ENCODE measurements around the gene SGPL1. TPM values are rescaled to one million over a fixed set of nuclear protein-coding genes. Genes with fewer than 3 reads are reported as not detected.

SGPL1 gene
- polyA plus RNA-seq, 3 donors, result 54.3 to 74.2 (median 70.8) TPM

DNA sequence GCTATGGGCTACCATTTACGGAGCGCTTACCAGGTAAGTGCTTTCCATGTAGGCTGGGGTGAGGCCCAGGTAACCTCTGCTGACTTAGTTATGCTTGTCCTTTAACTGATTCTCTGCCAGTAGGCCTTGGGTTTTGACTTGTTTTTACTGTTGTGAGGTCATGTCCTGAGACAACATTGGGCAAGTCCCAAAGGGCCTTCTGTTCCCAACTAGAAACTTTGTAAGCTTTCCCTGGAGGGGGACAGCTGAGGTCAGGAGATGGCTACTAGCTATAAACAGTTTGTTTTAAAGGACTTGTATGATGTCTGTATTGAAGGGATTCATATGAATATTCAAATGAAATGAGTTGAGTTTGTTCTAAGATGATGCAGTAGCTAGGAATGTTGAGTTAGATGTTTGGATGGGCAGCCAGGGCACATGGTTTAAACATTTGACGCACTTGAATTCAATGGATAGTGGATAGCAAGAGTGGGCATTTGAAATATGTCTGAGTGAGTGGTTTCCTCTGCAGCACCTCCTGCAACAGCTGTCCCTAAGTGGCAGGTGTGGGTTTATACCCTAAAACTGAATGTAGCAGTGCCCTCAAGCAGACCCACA is 10.0 kb upstream of the SGPL1 start:
- no peak for DNase-seq

DNA sequence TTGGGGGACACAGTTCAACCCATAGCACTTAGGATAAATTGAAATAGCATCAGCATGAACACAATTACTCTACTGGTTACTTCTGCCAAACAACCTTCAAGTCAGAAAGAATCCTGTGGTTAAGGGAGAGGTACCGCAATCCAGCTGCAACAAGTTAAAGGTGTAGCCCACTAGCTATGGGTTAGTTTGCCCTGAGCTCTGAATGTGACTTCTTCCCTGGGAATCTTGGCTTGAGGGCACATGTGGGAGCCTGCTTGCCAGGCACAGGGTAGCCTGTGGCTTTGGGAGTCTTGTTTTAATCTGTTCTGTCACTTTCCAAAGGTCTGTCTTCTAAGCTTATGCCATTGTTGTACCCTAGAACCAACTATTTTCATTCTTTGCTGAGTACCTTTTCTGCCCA is 8.9 kb upstream of the SGPL1 start:
- no peak for DNase-seq

DNA sequence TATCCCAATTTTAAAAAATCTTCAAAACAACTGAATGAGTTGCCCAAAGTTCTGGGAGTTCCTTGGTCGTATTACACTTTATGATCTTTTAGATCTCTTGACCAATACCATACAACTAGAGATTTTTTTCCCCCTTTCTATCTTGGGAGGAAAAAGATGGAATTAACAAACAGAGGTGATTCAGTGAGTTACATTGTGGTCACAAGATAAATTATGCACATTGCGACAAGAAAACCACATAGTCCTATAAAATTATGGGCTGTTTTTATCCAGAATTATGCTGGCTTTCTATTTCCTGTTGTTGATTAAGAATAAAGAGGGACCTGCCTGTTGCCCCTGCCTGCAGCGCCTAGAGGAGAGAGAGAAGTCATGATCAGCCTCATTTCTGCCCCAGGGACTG is 8.2 kb upstream of the SGPL1 start:
- no peak for DNase-seq

DNA sequence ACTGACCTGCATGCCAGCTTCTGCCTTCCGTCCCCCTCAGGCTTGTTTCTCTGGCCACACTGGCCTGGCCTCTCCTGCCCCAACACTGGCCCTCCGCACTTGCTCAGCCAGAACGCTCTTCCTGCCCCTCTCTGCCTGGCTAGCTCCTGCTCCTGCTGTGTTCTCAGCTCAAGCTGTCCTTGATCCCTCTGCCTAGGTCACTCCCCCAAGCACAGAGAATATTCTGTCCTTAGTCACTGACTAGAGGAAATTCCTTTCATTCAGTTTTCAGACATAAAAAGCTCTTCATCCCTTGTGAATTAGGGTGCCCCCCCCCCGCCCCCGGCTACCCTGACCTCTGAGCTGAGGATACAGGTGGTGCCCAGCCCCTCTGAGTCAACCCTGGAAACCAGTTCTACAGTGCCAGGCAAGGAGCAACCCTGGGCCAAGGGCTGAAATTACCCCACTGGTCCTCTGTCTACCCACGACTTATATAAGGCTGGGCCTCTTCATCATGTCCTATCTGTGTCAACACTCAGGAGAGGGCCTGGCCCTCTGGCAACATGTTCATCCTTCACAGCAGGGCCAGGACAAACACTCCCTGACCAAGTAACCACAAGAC is 6.6 kb upstream of the SGPL1 start:
- DNase-seq, result no peak

DNA sequence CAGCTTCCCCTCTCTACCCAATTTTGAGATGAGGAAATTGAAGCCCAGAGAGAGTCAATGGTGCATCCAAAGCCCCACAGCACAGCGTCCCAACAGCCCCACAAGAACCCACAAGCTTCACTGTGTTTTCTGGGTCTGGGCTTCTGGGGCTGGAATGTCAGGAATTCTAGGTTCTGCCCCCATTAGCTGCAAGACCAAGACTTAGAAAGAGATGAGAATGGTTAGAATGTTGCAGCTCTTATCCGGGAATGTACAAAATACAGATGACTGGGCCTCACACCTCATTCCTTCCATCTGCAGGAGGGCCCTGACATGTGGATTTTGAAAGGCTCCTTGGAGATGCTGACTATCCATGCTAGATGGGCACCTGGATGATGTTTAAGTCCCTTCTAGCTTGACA is 6.0 kb upstream of the SGPL1 start:
- no peak for DNase-seq

DNA sequence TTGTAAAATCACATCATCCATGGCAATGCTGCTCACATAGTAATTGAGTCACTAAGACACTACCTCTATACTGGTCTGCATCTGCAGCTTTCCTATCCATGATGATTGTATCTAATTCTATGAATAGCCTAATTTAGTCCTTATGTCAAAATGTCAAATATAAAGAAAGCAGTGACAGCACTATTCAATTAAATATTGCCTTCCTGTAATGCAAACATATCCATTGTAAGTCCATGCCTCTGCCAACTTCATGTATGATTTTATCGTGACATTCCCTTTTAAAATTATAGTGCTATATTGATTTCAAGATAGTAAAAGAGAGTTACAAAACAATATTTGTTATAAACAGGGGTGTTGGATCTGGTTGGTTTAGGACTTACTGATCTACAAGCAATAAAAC is 4.8 kb upstream of the SGPL1 start:
- DNase-seq, result no peak

DNA sequence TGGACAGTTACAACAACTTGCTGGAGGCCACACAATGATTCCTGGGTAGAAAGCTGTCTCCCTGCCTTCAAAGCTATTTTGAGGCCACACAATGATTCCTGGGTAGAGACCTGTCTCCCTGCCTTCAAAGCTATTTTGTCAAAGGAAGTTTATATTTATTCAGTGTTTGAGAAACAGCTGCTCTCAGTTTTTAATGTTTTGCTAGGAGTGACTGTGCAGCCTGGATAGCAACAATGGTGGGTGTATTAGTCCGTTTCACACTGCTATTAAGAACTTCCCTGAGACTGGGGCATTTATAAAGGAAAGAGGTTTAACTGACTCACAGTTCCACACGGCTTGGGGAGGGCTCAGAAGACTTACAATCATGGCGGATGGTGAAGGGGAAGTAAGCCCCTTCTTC is 3.9 kb upstream of the SGPL1 start:
- no peak for DNase-seq

DNA sequence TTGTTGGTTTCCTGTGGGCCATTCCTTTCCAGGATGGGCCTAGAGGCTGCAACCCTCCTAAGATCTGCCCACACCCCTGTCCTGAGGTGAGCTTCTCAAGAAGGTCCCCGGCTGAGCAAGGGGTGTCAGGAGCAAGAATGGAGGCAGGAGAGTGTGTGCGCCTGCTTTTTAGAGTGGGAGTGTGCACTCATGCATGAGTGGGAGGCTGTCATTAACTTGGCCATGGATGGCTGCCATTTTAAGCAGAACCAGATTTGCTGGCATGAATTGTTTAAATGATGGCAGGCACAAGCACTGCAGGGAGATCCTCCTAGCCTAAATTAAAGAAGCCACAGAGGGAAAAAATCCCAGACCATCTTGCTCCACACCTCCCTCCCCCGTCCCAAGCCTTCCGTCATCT is 2.9 kb upstream of the SGPL1 start:
- DNase-seq, result no peak

DNA sequence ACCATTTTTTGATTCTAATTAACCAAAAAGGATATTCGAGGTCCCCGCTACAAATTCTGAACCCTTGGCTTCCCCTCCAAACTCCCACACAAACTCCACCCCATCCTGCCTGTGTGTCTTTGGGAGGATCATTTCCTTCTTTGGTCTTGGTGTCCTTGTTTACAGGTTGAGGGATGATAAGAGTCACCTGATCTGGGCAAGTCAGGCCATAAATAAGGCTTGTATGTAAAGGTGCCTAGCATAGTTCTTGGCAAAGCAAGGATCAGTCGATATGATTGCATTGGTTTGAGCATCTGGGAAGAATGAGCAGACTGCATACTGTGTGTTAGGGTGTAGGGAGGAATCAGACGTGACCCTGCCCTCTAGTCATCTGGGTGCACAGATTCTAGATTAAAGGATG is 1.6 kb upstream of the SGPL1 start:
- DNase-seq, result no peak

DNA sequence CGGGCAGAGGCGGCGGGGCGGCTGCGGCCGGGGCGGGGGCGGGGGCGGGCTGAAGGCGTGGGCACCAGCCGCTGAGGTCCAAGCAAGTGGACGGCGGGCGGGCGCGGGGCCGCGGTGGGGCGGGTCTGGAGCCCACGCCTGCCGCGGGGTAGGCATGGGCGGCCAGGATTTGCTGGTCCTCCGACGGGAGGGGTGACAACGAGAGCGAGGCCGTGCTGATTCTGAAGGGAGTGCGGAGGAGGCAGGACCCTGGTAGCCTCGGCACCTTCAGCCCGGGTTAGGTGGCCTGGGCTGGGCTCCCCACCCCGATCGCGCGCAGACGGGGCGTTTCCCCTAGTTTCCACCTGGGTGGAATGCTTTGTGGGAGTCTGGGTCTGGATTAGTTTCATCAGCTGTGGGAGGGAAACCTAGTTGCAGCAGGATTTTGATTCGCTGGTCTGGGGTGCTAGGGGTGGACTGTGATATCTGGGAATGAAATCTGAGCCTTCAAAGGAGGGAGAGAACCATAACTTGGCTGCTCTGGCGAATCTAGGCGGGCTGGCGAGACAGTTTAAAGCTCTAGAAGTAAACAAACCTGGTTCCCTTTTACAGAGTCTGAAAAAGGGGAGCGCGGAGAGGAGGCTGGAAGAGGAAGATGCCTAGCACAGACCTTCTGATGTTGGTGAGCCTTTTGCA is 609 bp downstream of the SGPL1 start:
- DNase-seq, result peak; percentile 90

DNA sequence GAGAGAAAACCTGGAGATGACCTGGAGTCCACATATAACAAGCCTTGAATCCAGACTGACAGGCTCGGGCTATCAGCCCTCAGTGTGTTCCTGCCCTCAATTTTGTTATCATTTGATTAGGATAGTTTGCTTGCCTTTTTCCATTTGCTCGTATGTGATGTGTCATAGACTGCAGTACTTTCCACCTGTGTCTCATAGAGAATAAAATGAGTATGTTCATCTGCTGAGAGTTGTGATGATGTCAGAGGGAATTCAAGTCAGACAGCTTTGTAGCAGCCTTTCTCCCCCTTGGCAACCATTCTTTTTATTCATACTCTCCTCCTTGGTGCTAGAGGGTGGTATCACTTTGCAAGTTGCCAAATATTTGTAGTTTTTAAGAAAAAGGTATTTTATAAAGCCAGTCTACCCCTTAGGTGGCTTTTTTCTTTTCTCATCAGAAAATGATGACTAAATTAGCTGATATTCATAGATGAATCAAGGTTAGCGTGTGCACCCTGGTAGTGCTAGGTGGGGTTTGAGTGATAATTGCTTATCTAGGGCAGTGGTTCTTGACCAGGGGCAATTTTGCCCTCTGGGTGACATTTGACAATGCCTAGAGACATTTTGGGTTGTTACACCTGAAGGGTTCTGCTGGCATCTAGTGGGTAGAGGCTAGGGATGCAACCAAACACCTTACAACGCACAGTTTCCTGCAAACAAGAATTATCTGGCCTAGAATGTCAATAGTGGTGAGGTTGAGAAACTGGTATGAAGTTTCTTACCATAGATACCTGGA is 5.4 kb downstream of the SGPL1 start:
- no peak for DNase-seq

DNA sequence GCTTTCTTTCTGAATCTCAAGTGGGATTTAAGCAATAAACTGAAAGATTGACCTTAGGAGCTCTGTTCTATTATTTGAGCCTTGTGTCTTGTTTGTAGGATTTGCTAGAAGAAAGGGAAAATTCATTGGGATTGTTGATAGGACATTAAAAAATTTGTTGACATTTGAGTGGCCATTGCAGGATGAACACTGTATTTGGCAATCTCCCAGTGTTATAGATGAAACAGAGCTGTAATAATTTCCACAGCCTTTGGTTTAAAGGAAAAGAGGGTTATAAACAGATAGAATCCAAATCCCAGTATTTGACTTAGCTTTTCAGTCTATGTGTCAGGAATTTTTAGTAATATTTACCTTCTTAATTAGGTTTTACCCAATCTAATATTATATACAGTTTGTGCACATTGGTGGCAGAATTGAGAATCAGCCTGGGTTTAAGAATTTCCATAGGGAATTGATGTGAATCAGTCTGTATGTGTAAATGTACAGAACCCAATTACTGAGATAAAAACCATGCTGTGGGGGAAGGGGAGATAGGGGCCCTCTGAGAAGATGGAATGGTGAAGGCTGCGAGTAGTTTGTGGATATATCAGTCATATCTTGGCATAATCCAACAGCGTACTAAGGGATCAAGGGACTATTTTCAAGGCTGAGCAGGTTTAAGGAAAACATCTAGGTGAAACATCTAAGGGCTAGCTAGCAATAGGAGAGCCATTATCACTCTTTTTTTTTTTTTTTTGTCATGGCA is 6.5 kb downstream of the SGPL1 start:
- no peak for DNase-seq

DNA sequence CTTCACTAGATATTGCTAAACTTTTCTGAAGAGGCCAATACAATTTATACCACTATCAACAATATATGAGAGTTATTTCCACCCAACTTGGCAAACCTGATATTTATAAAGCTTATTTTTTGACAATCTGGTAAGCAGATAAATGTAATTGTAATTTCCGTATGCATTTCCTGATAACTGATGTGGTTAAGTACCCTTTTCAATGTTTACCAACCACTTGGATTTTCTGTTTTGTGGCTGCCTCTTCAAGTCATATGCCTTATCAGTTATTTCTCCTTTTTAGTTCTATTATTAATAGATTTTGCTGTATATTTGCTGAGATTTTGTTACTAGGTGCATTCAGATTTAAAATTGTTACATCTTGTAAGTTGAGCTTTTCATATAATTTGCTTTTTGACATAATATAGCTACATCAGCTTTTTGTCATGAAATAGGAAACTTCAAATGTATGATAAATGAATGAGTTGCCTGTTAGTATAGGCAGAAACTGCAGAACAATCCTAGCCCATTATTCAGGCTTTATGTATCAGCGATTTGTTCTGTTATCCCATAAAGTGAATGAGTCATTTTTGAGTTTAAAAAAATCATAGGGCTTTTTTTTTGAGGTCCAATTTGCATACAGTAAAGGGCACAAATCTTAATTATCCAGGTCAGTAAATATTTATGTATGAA is 11.5 kb downstream of the SGPL1 start:
- DNase-seq, result no peak

DNA sequence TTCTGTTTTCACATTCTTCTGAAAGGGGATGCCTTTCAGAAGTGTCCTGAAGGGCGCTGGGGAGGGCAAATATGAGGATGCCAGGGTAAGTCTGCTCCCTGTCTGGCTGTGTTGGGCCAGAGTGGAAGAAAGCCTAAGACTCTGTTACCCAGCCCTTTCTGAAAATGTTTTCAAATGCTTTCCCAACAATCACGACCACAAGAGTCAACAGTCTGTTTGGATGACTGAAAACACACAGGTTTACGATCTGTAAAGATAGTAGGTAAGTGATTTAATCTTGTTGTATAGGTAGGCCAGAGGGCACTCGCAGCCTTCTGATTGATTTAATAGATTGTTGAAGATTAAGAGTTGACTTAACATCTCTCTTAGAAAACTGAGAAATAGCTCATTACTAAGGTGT is 13.2 kb downstream of the SGPL1 start:
- DNase-seq, result no peak

DNA sequence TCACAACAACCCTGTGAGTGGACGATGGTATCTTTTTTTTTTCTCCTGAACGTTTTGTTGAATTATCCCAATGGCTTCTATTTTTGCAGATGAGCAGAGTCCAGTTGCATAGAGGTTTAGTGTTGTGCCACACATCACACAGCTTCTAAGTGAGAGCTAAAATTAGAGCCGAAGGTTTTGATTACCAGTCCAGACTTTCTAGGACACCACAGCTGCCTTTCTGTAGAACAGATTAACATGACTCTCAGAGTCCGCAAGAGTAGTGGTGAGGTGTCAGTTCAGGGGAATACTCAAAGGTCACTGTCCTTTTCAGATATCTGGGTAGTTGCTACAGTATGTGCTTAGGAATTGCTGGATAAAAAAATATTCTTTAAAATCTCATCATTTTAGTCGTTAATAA is 13.8 kb downstream of the SGPL1 start:
- DNase-seq, result no peak

DNA sequence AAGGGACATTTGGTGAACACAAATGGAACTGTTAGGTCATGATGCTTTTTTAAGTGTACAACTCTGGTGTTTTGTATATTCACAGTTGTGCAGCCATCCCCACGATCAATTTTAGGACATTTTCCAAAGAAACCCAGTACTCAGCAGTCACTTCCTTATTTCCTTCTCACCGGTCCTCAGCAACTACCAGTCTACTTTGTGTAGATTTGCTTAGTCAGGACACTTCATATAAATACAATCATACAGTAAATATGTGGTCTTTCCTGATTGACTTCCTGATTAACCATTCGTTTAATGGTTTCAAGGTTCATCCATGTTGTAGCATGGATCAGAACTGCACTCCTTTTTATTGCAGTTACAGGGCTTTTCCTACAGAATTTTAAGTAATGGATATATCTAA is 14.4 kb downstream of the SGPL1 start:
- no peak for DNase-seq

DNA sequence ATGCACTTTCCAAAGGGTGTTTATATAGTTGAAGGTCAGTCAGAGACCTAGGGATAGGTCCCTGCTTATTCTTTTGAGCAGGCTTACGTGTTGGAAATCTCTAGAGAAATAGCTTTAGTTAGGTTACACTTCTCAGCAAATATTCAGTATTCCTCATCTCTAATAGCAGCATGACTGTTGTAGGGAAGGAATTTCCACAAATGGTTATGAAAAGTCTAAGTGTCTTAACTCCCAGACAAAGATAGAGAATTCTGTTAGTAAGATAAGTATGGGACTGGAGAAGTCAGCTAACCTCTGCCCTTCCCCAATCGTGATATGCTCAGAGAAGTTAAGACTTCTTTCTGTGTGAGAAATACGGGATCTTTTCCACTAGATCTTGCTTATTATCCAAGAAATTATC is 16.5 kb downstream of the SGPL1 start:
- DNase-seq, result no peak

DNA sequence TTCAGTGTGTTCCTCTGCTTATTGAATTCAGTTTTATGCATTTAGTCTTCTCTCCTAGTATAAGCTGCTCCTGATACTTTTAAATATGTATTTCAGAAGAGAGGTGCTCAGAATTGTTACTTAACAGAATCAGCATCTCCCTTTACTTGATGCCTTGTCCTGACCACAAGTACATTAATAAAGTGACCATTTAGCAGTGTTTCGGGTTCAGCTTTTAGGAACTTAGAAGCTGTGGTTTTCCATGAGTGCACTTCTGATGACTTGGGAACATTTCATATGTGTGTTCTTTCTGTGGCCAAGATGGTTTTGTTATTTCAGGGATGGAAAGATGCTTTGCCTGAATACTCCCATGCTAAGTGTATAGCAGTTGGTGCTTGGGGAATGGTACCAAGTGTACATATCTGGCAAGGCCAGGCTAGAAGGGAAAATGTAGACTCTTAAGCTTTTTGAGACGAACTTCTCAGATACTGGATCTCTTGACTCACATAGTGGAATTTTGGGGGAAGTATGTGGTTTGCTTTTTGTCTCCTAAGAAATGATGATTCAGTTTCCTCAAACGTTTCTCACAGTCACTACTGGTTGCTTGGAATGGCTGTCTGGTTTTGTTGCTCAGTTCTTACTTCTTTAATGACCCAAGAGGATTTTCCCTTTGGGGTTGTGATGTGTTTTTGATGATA is 17.2 kb downstream of the SGPL1 start:
- DNase-seq, result no peak

DNA sequence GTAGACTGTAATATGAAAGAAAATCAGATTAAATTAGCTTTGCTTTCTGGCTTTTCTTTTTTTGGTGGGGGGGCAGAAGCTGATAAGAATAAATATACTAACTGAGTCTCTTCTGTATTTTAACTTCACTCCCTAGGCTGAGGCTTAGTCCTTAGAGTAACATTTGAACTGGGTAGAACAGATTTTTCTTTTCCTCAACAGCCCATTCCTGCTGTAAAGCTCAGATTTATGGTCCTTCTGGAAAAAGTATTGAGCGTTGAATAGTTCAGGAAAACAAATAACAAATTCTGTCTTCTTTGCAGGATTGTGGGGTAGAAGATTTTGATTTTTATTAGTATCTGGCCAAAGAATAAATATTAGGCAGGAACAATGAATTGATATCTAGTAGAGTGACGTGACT is 17.9 kb downstream of the SGPL1 start:
- DNase-seq, result no peak

DNA sequence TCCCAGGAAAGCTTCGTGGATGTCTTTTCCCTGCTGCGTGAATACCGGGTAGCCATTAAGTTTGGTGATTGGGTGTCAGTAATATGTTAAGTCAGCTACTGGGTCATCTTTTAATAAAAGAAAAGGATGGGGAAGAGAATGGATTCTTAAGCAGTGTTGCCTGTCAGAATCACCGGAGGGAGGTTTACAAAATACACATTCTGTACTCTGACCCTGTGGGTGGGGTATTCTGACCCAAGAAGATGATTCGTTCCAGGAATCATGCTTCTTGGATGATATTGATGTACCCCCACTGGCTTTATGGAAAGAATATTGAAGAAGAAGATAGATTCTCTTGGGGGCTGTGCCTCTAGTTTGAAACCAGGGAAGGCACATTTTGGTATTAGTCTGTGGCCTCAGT is 18.3 kb downstream of the SGPL1 start:
- no peak for DNase-seq
